Activated CD8-positive, alpha-beta memory T cell treated with anti-CD3 and anti-CD28 coated beads for 48 hours (primary cell): ENCODE results near the gene TSSK6.

ENCODE experiments used
- DNase-seq, 3 experiments: peaks; one replicate each; pipeline ENCODE4 v3.0.0-alpha.2; 2020; ENCODE audit warnings: low read depth in 2 of 3, low spot score in 2 of 3

Gene TSSK6

DNA sequence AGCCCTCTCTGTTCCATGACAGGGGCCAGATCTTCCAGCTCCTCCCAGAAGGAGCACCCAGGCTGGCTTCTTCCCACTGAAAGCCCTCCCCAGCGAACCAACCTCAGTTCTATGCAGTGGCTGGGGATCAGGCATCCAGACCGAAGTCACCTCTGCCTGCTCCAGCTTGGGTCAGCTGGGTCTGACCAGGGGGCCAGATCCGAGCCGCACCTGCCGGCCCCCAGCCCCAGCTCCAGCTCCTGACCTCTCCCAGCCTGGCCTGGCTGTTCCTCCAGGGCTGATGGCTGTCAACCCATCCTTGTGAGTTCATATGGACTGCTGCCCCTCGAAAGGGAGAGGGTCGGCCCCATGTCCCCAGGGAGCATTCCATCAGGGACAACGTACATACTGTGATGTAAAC is 8.0 kb downstream of the TSSK6 start:
- DNase-seq: no peak

- DNase-seq: no peak
Measured at GRCh38 chr19:19506592-19506991, 8.8 kb downstream of the TSSK6 start.

GRCh38 chr19:19505669-19506326 is 9.6 kb downstream of the TSSK6 start:
- no peak for DNase-seq

DNA sequence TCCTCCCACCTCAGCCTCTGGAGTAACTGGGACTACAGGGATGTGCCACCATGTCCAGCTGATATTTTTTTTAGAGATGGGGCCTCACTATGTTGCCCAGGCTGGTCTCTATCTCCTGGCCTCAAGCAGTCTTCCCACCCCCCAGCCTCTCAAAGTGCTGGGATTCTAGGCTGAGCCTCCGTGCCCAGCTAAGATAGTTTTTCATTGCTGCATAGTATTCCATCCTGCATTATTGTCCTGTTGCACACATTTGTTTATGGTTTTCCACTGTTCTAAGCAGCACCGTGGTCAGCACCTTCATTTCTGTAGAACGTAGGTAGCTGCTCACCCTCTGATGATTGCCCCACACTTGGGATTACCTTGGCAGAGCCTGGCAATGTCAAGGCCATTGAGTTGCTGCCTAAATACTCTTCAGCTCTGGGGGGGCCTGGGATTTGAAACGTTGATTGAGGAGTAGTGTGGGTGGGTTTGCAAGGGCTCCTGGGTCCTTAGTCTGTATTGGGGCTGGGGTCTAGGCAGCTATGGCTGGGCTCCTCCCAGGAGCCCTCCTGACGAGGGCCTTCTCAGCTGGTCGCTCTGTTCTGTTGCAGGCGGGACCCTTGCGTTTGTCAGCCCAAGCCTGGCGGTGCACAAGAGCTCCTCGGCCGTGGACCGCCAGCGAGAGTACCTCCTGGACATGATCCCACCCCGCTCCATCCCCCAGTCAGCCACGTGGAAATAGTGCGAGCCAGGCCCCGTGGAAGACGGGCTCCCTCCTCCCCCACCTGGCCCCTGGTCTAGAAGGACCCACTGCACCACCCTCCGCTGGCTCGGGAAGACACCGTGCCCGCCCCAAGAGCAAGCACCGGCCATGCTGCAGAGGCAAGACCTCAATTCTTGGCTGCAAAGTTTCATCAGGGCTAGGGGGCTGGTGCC is 10.3 kb downstream of the TSSK6 start:
- DNase-seq: no peak

GRCh38 chr19:19502808-19503602 is 12.3 kb downstream of the TSSK6 start:
- no peak for DNase-seq

DNA sequence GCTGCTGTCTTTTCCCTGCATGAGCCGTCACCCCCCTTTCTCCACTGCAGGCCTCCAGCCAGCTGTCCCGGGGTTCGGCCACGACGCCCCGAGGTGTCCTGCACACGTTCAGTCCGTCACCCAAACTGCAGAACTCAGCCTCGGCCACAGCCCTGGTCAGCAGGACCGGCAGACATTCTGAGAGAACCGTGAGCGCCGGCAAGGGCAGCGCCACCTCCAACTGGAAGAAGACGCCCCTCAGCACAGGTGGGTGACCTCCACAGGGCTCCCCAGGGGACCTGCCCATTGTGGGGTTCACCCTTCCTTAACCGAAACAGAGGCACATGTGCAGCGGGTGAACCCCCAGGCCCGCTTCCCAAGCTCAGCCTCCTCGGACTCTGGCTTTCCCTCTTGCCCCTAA is 13.1 kb downstream of the TSSK6 start:
- DNase-seq: no peak

DNA sequence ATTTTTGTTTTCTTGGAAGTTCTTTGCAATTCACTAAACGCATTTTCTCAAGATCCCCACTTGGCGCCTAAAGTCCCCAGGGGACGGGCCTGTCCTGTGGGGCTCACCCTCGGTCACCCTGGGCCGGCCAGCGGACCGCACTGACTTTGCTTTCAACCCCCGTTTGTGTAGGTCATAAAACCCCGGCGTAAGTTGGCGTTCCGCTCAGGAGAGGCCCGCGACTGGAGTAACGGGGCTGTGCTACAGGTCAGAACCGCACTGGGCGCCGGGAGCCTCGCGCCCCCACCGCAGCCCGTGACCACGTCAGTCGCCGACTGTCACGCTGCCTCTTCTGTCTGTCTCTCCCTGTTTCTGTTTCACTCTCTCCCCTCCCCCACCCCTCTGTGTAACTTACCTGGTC is 13.6 kb downstream of the TSSK6 start:
- no peak for DNase-seq

- DNase-seq: no peak
Measured at GRCh38 chr19:19500975-19501644, 14.2 kb downstream of the TSSK6 start.

DNA sequence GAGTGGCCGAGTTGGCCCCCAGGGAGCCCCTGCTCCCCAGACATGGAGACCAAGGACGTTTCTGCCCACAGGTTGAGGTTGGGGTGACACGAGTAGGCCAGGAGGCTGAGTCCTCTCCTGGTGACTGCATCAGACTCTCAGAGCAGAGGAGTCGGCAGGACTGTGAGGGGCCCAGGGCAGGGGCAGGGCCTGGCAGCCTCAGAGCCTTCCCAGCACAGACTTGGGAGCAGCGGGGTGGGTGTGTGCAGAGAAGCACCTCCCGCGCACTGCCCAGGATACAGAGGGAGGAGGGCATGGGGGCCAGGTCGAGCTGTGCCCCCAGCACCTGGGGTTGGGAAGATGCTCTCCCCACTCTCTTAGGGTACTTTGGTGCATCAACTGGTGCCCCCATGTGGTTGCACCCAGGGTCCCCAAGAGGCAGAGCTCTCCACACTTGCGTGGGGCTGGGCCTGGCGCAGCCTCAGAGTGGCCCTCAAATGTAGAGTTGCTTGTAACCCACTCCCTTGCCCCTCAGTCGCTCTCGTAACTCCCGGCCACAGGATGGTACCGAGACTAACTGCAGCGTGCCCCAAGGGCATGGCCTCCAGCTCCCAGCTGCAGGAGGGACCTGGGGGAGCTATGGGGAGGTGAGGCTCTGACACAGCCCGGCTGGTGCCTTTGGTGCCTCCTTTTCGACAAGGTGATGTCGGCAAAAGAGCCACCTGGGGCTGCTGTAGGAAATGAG is 15.9 kb downstream of the TSSK6 start:
- DNase-seq: no peak

DNA sequence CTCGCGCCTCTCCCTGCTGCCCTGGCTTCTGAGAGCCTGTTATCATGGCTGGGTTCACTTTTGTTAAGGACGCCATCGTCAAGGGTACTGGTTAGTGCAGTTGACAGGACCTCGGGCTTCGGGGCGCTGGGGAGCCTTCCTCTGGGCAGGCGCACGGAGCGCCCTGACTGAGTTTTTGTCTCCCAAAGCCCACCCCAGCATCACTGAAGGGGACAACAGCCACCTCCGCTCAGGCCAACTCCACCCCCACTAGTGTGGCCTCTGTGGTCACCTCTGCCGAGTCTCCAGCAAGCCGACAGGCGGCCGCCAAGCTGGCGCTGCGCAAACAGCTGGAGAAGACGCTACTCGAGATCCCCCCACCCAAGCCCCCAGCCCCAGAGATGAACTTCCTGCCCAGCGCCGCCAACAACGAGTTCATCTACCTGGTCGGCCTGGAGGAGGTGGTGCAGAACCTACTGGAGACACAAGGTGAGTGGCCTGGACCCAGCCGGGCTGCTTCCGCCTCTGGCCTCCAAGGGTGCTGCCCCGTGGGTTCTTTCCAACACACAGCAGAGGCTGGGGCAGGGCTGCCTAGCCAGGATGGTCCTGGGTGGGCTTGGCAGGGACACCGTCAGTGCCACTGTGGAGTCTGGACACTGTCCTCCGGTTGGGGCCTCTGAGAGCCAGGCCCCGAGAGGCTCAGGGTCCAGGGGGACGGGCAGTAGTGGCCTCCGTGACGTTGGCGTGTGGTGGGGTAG is 16.9 kb downstream of the TSSK6 start:
- no peak for DNase-seq

DNA sequence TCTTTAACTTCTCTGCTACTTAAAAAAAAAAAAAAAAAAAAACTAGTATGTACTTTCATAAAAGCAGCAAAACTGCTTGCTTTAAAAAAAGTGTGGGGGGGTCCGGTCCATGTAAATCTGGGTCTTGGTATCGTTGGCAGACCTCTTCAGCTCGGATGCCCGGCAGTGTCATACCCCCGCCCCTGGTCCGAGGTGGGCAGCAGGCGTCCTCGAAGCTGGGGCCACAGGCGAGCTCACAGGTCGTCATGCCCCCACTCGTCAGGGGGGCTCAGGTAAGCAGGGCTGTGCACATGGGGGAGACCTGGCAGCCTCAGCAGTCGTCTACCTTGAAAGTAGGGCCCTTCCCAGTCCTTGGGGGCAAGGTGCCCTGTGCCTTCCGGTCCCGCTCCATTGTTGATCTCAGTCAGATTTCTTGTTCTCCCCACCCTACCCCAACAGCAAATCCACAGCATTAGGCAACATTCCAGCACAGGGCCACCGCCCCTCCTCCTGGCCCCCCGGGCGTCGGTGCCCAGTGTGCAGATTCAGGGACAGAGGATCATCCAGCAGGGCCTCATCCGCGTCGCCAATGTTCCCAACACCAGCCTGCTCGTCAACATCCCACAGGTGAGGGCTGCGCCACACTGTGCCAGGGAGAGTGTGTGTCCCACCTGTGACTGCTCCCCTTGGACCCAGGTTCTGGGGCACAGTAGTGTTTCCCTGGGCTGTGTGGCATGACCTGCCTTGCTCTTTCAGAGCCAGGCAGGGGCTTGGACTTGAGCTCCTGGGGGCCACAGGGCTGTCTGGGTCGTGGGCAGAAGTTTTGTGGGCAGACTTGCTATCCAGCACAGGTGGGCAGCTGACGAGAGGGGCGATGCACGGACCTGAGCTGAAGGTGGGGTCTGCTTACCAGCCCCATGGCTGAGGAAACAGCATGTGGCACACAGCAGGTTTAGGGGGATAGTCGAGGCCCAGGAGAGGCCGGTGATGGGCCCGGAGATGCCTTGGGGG is 19.4 kb downstream of the TSSK6 start:
- DNase-seq: no peak

DNA sequence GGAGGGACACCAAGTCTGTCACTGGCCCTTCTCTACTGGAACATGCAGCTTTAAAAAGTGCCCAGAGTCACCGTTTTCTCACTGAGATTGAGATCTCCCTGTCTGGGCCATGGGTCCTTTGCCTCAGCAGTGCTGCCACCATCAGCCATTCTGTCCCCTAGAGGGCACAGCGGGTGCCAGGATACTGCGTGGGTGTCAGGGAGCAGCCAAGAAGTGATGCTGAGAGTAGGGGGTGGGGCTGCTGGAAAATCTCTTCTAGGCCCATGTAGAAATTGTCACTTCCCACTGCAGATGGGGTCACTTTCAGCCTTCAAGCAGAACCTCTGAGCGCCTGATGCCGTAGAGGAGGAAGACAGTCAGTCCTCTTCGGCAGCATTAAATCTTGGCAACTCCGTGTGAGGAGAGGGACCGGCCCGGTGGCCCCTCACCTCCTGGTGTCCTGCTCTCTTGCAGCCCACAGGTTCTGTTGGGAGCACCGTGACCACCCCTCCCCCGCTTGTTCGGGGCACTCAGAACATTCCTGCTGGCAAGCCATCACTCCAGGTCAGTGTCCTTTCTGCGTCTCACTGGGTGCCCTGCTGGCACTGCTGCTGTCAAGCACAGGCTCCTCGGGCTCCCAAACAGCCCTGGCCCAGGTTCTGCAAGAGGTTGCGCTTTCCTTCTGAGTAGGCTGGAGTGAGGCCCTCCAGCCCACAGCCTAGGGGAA is 21.4 kb downstream of the TSSK6 start:
- DNase-seq: no peak

DNA sequence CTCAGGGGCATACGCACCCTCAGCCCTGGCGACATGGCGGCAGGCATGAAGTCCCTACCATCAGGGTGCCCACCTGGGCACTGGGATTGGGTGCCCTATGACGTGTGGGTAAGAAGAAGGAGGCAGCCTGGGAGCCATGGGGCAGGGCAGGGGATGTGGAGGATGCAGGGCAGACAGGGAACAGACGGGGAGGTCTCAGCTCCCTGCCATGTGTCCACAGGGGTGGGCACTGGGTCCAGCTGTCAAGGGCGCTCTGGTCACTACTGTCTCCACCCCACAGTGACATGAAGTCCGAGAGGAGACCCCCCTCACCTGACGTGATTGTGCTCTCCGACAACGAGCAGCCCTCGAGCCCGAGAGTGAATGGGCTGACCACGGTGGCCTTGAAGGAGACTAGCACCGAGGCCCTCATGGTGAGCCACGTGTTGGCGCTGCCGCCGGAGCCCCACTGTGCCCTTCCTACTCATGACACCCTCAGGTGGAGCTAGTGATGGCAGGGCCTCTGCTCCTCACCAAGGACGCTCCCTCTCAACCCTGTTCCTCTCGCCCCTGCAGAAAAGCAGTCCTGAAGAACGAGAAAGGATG is 23.2 kb downstream of the TSSK6 start:
- DNase-seq: no peak

DNA sequence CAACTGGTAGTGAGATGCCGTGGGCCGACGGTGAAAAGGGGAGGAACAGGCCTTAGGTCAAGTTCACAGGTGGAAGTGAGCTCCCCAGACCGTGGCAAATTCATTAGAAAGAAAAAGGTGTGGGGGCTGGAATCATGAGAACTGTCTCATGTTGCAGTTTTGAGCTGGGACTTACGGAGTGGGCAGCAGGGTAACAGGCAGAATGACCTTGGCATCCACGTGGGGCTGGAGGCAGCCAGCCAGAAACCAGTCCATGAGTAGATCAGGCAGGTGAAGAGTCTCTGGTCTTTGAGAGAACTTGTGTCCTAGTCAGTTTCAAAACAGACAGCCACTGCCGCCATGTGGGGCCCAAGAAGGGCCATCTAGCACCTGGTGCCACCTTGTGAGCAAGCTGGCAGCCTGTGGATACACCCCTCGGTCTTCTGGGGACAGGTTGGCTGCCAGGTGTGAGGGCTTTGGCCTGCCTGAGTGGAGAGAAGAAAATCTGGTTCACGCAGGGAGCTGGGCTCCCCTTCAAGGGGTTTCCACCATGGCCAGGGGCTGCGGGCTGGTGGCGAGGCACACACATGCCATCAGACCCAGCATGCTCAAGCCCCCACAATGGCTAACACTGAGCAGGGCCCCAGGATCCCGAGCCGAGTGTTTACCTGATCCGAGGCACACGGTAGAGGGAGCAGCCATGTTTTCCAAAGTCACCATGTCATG is 23.9 kb downstream of the TSSK6 start:
- DNase-seq: no peak

DNA sequence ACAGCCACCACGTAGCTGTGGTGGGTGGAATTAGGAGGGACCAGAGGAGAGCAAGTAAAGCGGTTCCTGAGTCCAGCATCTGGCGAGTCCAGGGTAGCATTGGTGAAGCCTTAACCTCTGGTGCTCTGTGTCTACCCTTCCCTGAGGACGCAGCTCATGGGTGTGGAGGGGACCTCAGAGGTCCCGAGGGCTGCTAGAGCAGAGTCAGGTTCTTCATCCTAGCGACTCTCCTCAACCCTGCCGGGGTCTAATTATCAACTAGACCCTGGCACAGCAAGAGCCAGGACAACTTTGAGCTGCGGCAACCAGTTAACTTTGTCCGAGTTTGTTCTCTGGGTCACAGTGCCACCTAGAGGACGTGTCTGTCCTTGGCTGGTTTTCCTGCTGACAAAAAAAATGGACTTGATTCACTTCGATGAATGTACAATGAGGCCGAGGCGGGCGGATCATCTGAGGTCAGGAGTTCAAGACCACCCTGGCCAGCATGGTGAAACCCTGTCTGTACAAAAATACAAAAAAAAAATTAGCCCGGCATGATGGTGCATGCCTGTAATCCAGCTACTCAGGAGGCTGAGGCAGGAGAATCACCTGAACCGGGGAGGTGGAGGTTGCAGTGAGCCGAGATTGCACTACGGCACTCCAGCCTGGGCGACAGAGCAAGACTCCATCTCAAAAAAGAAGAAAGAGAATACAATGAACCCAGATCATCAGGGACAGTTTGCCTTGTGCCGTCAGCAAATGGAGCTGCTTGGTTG is 25.0 kb downstream of the TSSK6 start:
- peak; percentile 46 to 69 (median 54) for DNase-seq

- DNase-seq: no peak
Measured at GRCh38 chr19:19489804-19490204, 25.5 kb downstream of the TSSK6 start.
